GM18951 (cell line): Measurements from ENCODE around the gene TAOK1.
"Not testable (repeated sequence)": the region's sequence is repeated elsewhere in the genome, so short reads cannot be mapped to it uniquely, and the experiment has no call there.

ENCODE experiments used
- POLR2A ChIP-seq: IDR thresholded peaks from 4 replicates; pipeline ENCODE4 v1.6.1; 2011; ENCODE audit warnings: mild to moderate bottlenecking; ENCODE audit not compliant: insufficient read length, insufficient read depth; ENCODE audit errors: extremely low read depth
- in situ Hi-C: fragments of 300-500 bp; cut with MboI; formaldehyde crosslinking; loops from one replicate; pipeline ENCODE4 v1.12.0; 2022; ENCODE audit warnings: low sequenced_read_pairs, mixed read lengths, inconsistent platforms; ENCODE audit not compliant: unreplicated experiment

TAOK1 gene

DNA sequence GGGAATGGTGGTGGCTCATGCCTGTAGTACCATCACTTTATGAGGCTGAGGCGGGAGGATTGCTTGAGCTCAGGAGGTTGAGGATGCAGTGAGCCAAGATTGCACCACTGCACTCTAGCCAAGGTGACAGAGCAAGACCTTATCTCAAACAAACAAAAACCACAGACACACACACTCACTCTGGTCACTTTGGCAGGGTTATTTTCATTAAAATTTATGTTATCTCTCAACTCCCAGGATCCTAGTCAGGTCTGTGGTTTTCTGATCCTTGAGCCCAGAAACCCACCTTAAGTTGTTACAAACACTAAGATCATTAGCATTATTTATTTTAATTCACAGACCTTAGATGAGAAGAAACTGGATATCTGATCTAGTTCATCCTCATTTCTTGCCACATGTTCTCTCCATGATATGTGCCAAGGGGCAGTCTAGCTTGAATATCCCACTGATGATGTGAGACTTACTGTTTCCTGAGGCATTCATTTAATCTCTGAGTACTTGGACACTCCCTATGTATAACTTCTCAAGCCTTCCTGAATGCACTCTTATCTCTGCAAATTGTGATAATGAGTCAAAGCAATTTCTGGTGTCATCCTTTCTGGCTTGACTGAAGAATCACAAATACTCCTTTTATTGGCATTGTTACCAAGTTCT, 167.0 kb downstream of the TAOK1 start:
- in situ Hi-C loops = no loop called here
- no peak for TF ChIP-seq POLR2A

DNA sequence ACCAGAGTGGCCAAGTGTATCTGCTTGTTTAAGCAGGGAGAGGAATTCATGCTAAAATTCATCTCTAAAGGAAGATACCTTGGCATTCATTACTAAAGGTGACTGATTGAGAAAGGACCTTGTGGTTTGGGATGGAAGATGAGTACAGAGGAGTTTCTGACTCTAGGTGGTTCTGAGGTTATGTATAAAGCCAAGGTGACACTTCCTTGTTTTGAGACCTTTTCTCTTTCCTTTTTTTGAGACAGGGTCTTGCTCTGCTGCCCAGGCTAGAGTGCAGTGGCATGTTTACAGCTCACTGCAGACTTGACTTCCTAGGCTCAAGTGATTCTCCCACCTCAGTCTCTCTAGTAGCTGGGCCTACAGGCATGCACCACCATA, 167.6 kb downstream of the TAOK1 start:
- no peak for TF ChIP-seq POLR2A

DNA sequence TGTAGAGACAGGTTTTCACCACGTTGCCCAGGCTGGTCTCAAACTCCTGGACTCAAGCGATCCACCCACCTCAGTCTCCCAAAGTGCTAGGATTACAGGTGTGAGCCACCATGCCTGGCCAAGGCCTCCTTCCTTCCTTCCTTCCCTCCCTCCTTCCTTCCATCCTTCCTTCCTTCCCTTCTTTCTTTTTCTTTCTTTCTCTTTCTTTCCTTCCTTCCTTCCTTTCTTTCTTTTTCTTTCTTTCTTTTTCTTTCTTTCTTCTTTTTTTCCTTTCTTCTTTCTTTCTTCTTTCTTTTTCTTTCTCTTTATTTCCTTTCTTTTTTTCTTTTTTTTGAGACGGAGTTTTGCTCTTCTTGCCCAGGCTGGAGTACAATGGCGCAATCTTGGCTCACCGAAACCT, 168.0 kb downstream of the TAOK1 start:
- in situ Hi-C loops = not testable (repeated sequence)

More for the DNA sequence above, 167.6 kb downstream of the TAOK1 start:
- in situ Hi-C loops = no loop called here

DNA sequence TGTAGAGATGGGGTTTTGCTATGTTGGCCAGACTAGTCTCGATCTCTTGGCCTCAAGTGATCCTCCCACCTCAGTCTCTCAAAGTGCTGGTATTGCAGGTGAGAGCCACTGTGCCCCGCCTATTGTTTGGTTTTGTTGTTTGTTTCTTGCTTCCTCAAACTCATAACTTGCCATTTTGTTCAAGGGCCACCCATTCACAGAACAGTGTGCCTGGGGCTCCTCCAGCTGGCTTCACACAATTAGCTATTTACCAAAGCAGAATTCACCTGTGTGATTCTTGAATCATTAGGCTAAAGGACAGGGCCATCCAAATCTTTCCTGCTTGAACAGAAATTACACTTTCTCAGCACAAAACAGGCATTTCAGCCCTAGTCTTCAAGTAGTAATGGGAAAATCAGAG, 169.5 kb downstream of the TAOK1 start:
- TF ChIP-seq POLR2A = no peak
- in situ Hi-C loops = no loop called here

DNA sequence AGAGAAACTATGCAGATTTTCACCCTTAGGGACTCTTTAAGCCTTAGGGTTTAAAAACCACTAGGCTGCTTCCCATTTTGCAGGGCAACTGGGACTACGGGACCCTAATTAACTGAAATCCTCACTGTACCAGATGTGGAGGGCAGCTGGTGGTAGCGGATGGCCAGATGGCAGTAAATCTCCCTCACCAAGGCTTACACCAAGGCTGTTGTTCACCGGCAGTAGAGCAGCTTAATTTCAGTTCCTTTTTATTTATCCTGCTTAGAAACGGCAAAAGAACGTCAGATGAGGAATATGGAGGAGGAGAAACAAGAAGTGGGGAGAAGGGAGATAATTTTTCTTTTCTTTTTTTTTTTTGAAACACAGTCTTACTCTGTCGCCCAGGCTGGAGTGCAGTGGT, 170.2 kb downstream of the TAOK1 start:
- no peak for TF ChIP-seq POLR2A

GRCh38 chr17:29561554-29562517, 171.7 kb downstream of the TAOK1 start:
- in situ Hi-C loops = no loop called here
- no peak for TF ChIP-seq POLR2A

More for the DNA sequence above, 170.2 kb downstream of the TAOK1 start:
- in situ Hi-C loops = no loop called here

GRCh38 chr17:29562615-29563014, 172.5 kb downstream of the TAOK1 start:
- in situ Hi-C loops = no loop called here
- no peak for TF ChIP-seq POLR2A

DNA sequence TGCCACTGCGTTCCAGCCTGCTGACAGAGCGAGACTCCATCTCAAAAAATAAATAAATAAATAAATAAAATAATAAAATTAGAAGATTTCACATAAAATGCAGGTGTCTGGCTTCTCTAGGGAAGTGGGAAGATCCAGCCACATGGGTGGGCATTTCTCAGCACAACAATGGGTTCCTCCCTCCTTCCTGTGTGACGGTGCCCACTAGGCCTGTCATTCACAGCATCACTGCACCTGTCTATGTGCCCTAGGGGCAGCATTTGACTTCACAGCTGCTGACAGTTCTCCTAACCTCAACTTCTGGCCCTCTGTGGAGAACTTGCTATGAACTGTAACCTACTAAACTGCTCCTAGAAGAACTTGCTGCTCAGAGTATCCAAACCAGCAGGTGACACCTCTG, 173.7 kb downstream of the TAOK1 start:
- in situ Hi-C loops = no loop called here
- TF ChIP-seq POLR2A = no peak

GRCh38 chr17:29565643-29566472, 175.7 kb downstream of the TAOK1 start:
- TF ChIP-seq POLR2A = no peak
- in situ Hi-C loops = no loop called here

- in situ Hi-C loops = no loop called here
- TF ChIP-seq POLR2A = no peak
Measured at GRCh38 chr17:29566473-29567303, 176.5 kb downstream of the TAOK1 start, which contains the start of gene ABHD15. Gene ABHD15 (minus strand): TSS chr17:29567037. CDS start chr17:29566966, 71 bp downstream.

DNA sequence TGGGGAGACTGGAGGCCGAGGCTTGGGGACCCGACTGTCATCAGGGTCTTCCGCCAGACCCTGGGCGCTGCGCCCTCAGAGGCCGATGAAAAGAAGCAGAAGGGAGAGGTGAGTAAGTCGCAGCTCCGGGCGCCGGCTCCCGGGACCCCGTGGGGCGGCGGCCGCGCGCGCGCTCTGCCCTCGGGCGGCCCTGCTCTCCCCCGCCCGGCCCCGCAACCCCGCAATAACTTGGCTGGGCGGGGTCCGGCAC, 177.1 kb downstream of the TAOK1 start:
- in situ Hi-C loops = no loop called here
- no peak for TF ChIP-seq POLR2A

DNA sequence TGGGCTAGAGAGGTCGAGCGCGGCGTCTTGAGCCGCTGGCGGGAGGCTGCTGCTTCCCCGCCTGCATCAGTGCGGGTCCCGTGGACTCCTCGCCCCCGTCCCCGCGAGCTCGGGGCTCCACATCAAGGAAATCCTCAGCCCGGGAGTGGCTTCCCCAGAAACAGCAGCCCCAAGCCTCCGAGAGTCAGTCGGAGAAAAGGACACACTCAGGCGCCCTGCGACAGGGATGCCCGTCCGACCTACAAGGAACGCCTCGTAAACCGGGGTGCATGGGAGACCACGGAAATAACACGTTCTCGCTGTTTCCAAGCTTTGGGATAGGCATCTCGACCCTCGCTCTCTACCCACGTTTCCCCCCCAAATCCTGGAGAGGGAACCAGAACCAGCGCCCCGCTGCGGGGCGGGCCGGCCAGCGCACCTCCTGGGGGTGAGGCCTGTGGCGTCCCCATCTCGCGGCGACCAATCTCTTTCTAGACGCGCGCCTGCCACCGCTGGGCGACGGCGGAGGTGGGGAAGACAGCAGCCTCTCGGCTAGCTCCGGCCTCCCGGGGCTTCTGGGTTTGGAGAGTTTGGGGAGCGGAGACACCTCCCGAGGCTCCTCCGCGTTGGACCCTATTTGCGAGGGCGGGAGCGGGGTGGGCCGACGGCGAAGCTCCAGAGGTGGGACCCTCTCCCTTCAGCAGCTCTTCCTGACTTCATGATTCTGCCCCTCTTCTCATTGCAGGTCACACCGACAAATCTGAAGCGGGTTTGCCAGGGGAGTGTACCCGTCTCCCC, 177.6 kb downstream of the TAOK1 start:
- no peak for TF ChIP-seq POLR2A
- in situ Hi-C loops = no loop called here
